Ecto neural progenitor cell (in vitro differentiated cells): ENCODE data around the gene SLC5A6.
"Not testable (repeated sequence)": the region's sequence is repeated elsewhere in the genome, so short reads cannot be mapped to it uniquely, and the experiment has no call there.

Experiments used
- DNase-seq: peaks from one replicate; pipeline ENCODE4 v3.0.0-alpha.2; 2018; ENCODE audit warnings: low spot score

Gene SLC5A6

DNA sequence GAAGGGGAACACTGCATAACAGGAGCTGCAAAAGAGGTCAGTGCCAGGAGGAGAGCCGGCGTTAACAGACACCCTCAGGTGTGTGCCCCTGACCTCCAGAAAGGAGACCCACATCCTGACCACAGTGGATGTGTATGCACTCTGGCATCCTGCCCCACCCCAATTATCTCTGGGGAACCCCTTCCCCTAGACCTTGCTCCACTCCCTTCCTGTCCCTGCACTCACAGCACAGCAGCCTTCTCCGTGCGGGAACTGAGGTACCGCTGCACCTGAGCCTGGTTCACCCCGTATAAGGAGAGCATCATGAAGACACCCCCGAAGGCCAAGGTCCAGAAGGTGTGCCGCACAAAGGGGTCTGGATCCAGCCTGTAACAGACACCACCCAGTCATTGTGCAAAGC lies 7.5 kb downstream of the SLC5A6 start:
- DNase-seq: no peak

DNA sequence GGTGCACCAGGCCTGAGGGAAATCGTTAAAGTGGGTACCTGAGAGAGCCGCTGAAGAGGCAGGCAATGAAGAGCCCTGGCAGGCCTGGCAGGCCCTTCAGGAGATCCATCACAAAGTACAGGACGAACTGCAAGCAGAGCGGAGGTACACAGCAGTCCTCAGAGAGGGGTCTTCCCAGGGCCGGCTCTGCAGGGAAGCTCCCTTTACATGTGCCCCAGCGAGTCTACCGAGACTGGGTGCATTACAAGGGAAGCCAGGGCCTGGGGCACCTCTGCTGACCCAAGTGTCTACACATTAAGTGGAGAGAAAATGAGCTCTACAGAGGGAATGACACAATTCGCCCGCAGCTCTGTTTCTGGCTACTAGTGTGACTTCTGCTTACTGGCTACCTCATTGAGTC lies 8.3 kb downstream of the SLC5A6 start:
- DNase-seq: no peak

DNA sequence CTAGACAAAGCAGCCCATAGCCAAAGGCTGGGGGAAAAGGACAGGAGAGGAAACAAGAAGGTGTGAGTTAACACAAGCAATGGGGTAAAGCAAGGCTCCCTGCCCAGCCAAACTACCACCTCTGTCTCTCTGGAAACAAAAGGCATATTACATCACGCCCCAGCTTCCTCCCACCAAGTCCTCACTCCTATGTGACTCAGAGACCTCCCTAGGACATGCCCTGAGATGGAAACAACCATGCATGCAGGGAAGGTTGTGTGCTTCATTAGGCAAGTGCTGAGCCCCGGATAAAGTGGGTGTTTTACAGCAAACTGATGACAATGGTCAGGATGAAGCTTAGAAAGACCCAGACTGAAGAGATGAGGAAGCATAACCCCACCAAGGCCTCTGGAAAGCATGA lies 9.2 kb downstream of the SLC5A6 start:
- no peak for DNase-seq

DNA sequence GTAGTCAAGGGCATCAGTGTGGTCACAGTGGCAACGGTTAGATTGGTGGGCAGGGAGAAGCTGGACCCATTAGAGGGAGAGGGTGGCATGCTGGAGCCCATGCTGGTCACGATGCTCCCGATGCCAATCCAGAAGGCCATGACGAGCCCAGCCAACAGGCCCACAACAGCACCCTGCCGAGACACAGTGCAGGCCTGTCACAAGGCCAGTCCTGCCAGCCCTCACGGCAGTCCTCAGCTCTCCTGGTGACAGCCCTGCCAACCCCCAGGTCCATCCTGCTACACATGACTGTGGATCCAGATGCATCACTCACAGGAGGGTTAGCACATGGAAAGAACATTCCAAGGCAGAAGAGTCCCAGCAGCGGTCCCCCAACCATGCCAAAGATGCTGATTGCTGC lies 10.4 kb downstream of the SLC5A6 start:
- DNase-seq: no peak

DNA sequence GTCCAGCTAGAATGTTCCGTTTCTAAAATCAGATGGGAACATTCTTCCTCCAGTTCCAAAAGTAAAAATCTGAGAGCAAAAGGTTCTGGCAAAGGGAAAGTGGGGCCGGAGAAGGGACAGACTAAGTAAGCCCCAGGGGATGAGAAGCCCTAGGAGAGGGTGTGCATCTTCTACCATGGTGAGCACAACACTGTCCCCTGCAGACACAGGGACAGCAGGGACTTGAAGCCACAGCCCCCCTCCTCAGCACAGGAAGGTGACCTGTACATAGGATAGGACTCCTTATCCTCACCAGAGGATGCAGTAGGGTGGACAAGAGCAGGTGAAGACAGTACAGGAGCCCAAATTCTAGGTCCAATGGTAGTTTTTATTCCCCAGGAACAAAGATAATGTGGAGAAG lies 12.8 kb downstream of the SLC5A6 start:
- DNase-seq: no peak

DNA sequence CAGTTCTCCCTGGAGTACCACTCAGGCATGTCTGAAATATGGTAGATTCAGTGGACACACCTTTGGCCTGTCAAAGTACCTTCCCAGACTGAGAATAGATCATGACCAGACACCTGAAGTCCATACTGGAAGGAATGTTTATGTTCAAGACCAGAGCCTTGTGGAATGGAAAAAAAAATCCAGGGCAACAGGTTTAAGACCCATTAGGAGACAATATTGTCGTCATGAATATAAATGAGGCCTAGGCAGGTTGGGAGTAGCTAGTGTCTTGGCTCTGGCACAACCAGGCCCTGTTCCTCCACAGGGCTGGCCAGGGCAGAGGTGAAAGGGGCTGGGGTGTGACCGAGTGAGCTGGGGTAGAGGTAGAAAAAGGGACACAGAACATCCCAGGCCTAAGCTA lies 13.4 kb downstream of the SLC5A6 start:
- DNase-seq: no peak

DNA sequence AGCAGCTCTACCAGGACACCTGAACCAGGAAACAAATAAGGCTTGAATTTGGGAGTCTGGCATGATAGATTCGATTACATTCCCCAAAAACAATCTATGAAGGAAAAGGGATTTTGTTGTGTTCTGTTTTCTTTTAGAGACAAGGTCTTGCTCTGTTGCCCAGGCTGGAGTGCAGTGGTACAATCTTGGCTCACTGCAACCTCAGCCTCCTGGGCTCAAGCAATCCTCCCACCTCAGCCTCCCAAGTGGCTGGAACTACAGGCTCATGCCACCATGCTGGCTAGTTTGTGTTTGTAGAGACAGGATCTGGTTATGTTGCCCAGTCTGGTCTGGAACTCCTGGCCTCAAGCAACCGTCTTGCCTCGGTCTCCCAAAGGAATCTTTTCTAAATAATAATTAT lies 14.0 kb downstream of the SLC5A6 start:
- DNase-seq: not testable (repeated sequence)

DNA sequence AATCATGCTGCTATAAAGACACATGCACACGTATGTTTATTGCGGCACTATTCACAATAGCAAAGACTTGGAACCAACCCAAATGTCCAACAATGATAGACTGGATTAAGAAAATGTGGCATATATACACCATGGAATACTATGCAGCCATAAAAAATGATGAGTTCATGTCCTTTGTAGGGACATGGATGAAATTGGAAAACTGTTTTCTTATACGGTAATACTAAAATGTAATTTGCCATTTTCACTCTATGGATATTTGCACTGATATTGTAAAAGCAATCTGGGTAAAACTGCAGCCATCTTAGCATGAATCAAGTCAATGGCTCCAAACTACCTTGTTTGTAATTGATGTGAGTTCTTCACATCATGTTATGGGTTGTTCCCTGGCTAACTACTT lies 16.3 kb downstream of the SLC5A6 start:
- not testable (repeated sequence) for DNase-seq

DNA sequence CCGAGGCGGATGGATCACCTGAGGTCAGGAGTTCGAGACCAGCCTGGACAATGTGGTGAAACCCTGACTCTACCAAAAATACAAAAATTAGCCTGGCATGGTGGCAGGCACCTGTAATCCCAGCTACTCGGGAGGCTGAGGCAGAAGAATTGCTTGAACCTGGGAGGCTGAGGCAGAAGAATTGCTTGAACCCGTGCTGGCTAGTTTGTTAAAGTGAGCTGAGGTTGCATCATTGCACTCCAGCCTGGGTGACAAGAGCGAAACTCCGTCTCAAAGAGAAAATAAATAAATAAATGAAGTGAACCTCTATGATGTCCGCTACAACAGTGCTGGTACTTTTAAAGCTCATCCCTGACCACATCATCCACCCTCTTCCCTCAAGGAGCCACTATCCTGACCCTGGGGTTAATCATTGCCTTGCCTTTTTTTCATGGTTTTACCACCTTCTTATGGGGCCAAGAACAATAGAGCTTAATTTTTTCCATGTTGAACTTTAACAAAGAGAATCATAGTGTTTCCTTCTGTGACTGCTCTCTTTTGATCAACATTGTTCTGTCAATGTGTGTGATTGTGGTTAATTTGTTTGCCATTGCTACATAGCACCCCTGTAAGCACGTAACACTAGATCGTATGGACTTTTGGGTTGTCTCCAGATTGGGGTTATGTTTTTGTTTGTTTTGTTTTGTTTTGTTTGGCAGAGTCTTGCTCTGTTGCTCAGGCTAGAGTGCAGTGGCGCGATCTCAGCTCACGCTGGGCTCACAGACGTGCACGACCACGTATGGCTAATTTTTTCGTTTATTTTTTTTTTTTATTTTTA lies 17.3 kb downstream of the SLC5A6 start:
- no peak for DNase-seq

DNA sequence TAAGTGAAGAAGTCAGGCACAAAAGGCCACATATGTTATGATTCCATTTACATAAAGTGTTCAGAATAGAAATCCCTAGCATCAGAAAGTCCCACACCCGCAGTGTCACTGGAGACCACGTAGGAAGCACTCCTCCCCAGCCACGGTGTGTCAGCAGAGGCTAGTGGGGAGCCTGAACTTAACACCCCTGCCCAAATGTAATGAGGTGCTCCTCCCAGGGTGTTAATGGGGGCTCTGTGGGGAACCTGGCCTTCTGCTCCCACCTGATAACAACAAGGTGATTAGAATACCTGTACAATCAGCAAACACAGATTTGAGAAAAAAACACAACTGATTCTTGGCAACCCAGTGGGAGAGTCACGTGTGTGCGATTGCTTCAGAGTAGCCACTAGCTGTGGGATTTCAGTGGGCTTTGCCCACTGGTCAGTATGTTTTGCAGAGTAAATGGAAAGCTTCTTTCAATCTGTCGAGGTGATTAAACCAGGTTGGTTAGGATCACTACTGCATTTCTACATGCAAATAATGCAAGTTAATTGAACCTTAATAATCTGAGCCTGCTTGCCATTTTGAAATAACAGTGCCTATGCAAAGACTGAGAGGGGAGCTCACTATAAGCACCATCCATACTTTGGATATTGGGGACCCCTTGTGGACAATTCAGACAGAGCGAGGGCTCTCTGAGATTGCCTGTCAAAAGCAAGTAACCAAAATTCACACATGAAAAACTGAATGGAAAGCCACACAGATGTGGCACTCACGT lies 20.8 kb downstream of the SLC5A6 start:
- DNase-seq: peak; percentile 58

DNA sequence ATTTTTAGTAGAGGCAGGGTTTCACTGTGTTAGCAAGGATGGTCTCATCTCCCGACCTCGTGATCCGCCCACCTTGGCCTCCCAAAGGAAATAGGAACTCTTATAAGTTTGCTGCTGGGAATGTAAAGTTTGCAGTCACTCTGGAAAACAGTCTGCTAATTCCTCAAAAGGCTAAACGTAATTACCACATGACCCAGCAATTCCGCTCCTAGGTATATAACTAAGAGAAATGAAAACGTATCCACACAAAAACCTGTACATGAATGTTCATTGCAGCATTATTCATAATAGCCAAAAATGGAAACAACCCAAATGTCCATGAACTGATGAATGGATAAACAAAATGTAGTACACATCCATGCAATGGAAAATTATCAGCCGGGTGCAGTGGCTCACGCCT lies 22.1 kb downstream of the SLC5A6 start:
- DNase-seq: no peak

DNA sequence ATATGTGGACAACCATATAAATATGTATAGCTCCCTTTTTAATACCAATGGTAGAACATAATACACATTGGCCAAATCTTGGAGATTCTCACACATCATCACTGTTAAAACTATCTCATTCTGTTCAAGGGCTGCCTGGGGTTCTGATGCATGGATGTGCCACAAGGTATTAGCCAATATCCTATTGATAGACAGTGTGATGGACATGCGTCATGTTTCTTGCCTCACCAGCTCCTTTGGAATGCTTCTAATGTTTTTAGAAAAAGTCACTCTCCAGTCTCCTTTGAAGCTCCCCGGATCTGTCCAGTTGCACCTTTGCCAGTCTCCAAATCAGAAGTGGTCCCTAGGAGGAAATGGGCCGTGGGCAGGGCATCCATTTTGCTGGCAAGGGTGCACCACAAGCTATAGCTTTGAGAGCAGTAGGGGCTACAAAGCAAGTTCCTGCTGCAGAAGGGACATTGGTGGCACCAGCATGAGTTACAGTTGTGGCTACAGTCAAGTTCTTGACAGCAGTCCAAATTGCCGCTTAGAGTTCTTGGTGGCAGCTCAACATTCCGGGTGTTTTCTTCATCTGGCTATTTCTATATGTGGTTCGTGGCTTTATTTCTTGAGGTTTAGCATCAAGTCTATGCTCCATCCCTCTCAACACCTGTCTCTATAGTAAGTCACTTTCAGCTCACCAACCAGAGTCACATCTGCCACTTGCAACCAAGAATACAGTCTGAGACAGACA lies 25.3 kb downstream of the SLC5A6 start:
- no peak for DNase-seq

DNA sequence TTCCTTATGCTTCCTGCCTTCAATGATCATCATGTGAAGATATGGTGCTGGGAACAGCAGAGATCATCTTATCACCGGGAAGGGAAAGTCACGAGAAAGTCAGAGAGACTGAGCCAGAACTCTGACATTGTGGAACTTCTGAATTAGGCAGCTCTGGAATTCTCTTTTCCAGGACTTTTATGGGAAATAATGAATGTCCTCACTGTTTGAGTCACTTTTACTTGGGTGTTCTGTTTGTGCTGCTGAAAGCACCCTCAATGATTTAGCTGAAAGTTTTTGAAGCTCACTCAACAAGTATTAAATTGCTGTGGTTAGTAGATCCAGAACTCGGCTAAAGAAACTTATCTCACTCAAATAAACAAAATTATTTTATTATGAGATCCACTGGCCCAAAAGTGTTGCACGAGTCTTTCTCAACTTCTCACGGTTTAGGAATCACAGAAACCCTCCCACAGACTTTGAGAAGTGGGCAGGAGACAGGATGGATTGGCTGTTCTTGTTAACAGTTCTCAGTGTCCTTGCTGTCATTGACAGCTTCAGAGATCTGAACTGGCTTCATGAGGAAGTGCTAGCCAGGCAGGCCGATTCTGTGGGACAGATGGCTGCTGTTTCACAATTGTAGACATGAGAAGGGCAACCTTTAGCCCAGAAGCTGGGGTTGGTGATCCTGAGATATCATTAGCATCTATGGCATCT lies 26.6 kb downstream of the SLC5A6 start:
- no peak for DNase-seq

DNA sequence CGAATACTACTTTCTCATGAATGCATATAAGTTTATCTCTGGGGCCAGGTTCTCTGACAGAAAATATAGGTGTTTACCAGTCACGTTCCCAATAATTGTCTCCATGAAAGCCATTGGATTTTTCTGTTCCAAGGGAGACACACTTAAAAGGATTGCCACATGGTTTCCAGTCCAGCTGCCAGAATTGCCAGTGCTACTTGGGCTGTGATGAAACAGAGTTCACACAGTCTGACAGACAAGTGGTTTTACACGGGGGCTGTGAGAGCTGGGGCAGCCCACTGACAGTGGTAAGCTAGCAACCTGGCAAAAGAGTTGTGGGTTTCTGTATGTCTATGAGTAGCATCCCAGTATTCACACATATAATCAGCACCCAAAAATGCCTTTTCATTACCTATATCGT lies 28.0 kb downstream of the SLC5A6 start:
- no peak for DNase-seq

DNA sequence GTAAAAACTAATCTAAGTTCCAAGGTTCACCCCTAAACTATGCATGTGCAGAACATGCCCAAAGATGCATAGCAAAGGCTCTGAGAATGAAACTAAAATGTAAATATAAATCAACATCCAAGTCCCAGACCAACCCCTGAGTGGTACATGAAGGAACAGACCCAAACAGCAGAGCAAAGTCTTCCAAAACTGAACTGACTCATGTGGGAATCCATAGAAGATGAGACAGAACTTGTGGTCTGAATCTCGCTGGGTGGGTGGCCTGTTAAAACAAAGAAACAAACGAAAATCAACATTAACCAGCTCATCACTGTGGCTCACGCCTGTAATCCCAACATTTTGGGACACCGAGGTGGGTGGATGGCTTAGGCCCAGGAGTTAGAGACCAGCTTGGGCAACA lies 29.7 kb downstream of the SLC5A6 start:
- DNase-seq: no peak

DNA sequence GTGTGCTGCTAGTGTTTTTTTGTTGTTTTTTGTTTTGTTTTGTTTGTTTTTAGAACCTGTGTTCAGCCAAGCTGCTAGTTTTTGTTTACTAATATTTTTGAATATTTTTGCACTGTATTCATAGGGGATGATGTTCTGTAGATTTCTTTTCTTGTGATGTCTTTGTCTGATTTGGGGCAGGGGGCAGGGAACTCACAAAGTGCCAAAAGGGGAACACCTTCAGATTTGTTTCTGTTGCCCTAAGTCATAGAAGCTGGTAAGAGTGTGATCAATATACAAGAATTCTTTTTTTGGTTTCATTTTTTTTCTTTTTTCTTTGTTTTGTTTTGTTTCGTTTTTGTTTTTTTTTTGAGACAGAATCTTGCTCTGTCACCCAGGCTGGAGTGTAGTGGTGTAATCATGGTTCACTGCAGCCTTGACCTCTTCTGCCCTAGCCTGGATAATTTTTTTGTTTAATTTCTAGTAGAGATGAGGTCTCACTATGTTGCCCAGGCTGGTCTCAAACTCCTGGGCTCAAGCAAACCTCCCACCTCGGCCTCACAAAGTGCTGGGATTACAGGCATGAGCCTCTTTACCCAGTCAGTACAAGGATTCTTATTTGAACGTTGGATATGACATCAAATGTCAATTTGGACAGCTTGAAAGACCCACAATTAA lies 32.6 kb downstream of the SLC5A6 start:
- DNase-seq: no peak

DNA sequence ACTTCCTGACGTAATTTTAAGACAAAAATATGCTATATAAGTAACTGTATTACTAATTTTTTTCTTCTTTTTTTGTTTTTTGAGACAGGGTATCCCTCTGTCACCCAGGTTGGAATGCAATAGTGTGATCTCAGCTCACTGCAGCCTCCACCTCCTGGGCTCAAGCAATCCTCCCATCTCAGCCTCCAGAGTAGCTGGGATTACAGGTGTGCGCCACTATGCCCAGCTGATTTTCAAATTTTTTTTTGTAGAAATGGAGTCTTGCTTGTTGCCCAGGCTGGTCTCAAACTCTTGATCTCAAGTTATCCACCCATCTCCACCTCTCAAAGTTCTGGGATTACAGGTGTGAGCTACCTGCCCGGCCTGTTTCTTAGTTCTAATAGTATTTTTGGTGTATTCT lies 33.6 kb downstream of the SLC5A6 start:
- DNase-seq: no peak

DNA sequence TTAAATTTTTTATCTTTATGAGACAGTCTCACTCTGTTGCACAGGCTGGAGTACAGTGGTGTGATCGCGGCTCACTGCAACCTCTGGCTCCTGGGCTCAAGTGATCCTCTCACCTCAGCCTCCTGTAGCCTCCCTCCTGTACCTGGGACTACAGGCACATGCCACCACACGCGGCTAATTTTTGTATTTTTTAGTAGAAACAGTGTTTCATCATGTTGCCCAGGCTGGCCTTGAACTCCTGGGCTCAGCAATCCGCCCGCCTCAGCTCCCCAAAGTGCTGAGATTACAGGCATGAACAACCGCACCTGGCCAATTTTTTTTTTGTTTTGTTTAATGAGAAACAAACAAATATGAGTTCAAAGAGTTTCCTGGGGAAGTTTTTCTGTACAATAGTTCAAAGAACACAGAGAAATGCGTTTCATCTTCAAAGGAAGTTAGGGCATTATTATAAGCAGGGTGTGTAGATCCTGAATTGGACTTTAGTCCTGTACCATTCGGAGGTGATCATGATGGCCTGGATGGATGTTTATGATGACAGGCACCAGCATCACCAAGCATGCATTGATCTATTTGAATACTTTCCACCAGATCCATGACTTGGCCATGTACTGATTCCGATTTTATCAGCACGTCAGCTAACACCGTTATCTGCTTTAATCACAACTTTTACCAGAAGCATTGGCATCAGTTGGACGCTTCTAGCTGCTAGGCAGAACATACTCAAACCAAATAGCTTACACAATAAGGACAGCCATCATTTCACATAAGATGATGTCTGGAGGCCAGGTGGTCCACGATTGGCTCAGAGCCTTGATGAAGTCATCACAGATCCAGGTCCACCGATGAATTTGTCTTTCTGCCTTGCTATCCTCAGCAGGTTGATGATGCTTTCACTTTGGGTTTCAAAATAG lies 34.4 kb downstream of the SLC5A6 start:
- DNase-seq: no peak

DNA sequence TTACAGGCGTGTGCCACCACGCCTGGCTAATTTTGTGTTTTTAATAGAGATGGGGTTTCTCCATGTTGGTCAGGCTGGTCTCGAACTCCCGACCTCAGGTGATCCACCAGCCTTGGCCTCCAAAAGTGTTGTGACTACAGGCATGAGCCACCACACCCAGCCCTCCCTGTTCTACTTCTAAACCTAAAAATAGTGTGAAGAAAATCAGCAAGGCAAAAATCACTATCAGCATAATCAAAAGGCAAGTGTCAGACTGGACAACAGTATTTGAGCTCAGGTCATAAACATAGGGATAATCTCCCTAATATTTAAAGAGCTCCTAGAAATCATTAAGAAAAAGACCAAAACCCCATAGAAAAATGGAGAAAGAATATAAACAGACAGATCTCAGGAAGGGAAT lies 36.3 kb downstream of the SLC5A6 start:
- DNase-seq: not testable (repeated sequence)

DNA sequence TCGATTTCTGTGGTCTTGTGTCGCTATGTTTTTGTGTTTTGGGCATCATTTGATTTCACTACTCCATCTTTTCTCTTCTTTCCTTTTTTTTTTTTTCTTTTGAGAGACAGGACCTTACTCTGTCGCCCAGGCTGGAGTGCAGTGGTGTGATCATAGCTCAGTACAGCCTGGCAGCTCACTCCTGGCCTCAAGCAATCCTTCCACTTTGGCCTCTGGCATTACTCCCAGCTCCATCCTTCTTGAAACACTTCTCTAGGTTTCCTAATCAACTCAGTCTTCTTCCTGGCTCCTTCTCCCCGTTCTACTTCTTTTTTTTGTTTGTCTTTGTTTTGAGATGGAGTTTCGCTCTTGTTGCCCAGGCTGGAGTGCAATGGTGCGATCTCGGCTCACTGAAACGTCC lies 36.7 kb downstream of the SLC5A6 start:
- DNase-seq: no peak

DNA sequence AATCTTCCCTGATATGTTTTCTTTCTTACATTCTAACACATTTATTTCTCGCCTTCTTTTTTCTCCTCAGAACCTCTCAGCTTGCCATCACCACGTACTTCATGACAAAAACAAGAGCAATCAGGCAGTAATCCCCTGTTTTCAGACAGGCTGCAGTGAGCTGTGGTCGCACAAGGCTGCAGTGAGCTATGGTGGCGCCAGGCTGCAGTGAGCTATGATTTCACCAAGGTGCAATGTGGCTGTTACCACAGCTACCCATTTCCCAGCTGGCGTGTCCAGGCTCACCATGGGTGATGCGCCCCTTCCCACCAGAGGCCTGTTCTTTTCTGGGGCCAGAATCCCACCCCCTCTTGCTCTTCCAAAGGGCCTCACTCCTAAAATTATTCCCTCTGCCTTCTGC lies 37.4 kb downstream of the SLC5A6 start:
- no peak for DNase-seq
